ENCODE measurements around the gene ADCY6. TPM values are rescaled to one million over a fixed set of nuclear protein-coding genes. Genes with fewer than 3 reads are reported as not detected.
"Not testable (repeated sequence)": the region's sequence is repeated elsewhere in the genome, so short reads cannot be mapped to it uniquely, and the experiment has no call there.

ADCY6 gene
- total RNA-seq, 2 donors from 2014 or later, result 52.8 to 58.6 TPM

DNA sequence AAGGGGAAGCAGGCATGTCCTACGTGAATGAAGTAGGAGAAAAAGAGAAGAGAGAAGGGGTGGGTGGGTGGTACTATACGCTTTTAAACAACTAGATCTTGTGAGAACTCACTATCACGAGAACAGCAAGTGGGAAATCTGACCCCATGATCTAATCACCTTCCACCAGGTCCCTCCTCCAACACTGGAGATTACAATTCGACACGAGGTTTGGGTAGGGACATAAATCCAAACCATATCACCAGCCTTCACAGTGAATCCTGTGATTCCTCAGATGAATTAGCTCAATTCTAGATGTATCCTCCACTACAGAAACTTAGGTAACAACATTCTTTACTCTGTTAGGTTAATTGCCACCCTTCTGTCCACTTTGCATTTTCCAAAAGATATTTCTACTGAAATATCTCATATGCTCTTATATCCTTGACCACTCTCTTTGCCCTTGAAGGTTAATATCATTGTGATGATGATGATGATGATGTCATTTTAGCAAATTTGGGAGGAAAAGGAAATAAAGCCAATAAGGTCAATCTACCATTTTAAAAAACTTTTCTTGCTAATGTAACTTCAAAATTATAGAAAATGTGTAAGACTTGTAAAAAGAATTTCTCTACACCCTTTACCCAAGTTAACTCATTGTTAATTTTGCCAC is 49.1 kb downstream of the ADCY6 start:
- Mint-ChIP-seq H3K9me3 (no peaks in the 10 kb centered on the region), H3K4me1 (no peaks in the 10 kb centered on the region), H3K36me3 (ENCODE audit: low read depth) (no peaks in the 10 kb centered on the region), H3K27me3 (ENCODE audit: insufficient read depth) (peaks cover 23% of the 10 kb centered on the region), H3K4me3 (no peak overlapping the region), H3K27ac (no peak overlapping the region)
- 77 to 89% methylated on average over 4 to 5 of the region's 5 CpGs for WGBS, 2 experiments (ENCODE audit: insufficient coverage in 1 of 2, insufficient read length in 1 of 2)
- Histone ChIP-seq H3K4me3 (ENCODE audit: low read length) (no peak overlapping the region), H3K27me3 (ENCODE audit: control insufficient read depth, insufficient read depth, low read length, poor library complexity, severe bottlenecking) (no peaks in the 10 kb centered on the region), H3K27ac (ENCODE audit: low read depth, low read length) (no peak overlapping the region), H3K4me1 (ENCODE audit: control insufficient read depth, insufficient read depth, low read length) (no peaks in the 10 kb centered on the region), H3K9ac (ENCODE audit: extremely low read depth, low read length, poor library complexity, severe bottlenecking) (no peak overlapping the region), H3K9me3 (ENCODE audit: control insufficient read depth, low read length) (no peaks in the 10 kb centered on the region), H3K36me3 (ENCODE audit: control insufficient read depth, insufficient read depth, low read length) (no peaks in the 10 kb centered on the region)
- TF ChIP-seq, protein P1, sequence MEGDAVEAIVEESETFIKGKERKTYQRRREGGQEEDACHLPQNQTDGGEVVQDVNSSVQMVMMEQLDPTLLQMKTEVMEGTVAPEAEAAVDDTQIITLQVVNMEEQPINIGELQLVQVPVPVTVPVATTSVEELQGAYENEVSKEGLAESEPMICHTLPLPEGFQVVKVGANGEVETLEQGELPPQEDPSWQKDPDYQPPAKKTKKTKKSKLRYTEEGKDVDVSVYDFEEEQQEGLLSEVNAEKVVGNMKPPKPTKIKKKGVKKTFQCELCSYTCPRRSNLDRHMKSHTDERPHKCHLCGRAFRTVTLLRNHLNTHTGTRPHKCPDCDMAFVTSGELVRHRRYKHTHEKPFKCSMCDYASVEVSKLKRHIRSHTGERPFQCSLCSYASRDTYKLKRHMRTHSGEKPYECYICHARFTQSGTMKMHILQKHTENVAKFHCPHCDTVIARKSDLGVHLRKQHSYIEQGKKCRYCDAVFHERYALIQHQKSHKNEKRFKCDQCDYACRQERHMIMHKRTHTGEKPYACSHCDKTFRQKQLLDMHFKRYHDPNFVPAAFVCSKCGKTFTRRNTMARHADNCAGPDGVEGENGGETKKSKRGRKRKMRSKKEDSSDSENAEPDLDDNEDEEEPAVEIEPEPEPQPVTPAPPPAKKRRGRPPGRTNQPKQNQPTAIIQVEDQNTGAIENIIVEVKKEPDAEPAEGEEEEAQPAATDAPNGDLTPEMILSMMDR (conservative IDR thresholded peaks at IDR 0.05), result no peak
- no peak for DNase-seq

DNA sequence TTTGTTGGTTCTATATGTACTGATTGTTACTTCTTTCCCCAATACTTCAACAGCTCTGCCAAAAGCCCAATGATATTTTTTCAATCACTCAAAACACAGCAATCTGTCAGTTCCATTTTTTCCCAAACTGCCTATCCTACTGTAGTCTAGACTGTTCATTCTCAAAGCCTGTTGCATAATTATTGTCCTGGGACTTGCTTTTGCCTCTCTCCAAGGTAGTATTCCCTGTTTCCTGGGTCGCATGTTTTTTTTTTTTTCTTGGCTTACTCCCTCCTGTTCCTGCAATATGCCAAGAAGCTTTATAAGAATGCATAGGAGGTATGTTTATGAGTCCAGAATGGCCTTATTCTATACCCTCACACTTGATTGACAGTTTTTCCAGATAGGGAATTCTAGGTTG is 52.4 kb downstream of the ADCY6 start:
- 73% methylated on average over 1 of the region's 1 CpG; no CpG with 5 or more reads in 1 of the 2 experiments for WGBS, 2 experiments (ENCODE audit: insufficient coverage in 1 of 2, insufficient read length in 1 of 2)
- Mint-ChIP-seq H3K4me1 (no peaks in the 10 kb centered on the region), H3K9me3 (no peaks in the 10 kb centered on the region), H3K4me3 (no peak overlapping the region), H3K27ac (no peak overlapping the region), H3K27me3 (ENCODE audit: insufficient read depth) (peaks cover 23% of the 10 kb centered on the region), H3K36me3 (ENCODE audit: low read depth) (no peaks in the 10 kb centered on the region)
- Histone ChIP-seq H3K27me3 (ENCODE audit: control insufficient read depth, insufficient read depth, low read length, poor library complexity, severe bottlenecking) (no peaks in the 10 kb centered on the region), H3K9me3 (ENCODE audit: control insufficient read depth, low read length) (no peaks in the 10 kb centered on the region), H3K27ac (ENCODE audit: low read depth, low read length) (no peak overlapping the region), H3K4me3 (ENCODE audit: low read length) (no peak overlapping the region), H3K4me1 (ENCODE audit: control insufficient read depth, insufficient read depth, low read length) (no peaks in the 10 kb centered on the region), H3K9ac (ENCODE audit: extremely low read depth, low read length, poor library complexity, severe bottlenecking) (no peak overlapping the region), H3K36me3 (ENCODE audit: control insufficient read depth, insufficient read depth, low read length) (no peaks in the 10 kb centered on the region)
- TF ChIP-seq, protein P1 (conservative IDR thresholded peaks at IDR 0.05), result no peak
- no peak for DNase-seq

DNA sequence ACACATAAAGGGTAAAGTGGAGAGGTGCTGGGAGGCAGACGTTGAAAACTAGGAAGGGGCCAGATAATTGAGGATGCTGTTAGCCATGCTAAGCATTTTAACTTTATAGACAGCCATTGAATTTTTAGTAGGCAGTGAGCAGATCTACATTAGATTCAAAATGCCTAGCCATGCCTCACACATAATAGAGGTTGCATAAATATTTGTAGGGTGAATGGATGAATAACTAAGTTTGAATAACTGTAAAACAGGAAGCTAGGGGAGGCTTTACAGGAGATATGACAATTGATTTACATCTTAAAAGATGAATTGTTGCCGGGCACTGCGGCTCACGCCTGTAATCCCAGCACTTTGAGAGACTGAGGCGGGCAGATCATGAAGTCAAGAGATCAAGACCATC is 60.1 kb downstream of the ADCY6 start:
- Mint-ChIP-seq H3K4me3 (no peak overlapping the region), H3K4me1 (no peaks in the 10 kb centered on the region), H3K36me3 (ENCODE audit: low read depth) (no peaks in the 10 kb centered on the region), H3K9me3 (peaks cover 3% of the 10 kb centered on the region), H3K27ac (no peak overlapping the region), H3K27me3 (ENCODE audit: insufficient read depth) (no peaks in the 10 kb centered on the region)
- TF ChIP-seq, protein P1 (conservative IDR thresholded peaks at IDR 0.05), result no peak
- H3K9me3 ChIP-seq (ENCODE audit: control insufficient read depth, low read length), result no peaks in the 10 kb centered on the region
- 86 to 91% methylated on average over 5 of the region's 5 CpGs for WGBS, 2 experiments (ENCODE audit: insufficient coverage in 1 of 2, insufficient read length in 1 of 2)
- H3K4me3 ChIP-seq (ENCODE audit: low read length), result no peak overlapping the region
- H3K27me3 ChIP-seq (ENCODE audit: control insufficient read depth, insufficient read depth, low read length, poor library complexity, severe bottlenecking), result no peaks in the 10 kb centered on the region
- no peaks in the 10 kb centered on the region for H3K36me3 ChIP-seq (ENCODE audit: control insufficient read depth, insufficient read depth, low read length)
- H3K4me1 ChIP-seq (ENCODE audit: control insufficient read depth, insufficient read depth, low read length), result no peaks in the 10 kb centered on the region
- H3K27ac ChIP-seq (ENCODE audit: low read depth, low read length), result no peak overlapping the region
- no peak overlapping the region for H3K9ac ChIP-seq (ENCODE audit: extremely low read depth, low read length, poor library complexity, severe bottlenecking)
- no peak for DNase-seq

DNA sequence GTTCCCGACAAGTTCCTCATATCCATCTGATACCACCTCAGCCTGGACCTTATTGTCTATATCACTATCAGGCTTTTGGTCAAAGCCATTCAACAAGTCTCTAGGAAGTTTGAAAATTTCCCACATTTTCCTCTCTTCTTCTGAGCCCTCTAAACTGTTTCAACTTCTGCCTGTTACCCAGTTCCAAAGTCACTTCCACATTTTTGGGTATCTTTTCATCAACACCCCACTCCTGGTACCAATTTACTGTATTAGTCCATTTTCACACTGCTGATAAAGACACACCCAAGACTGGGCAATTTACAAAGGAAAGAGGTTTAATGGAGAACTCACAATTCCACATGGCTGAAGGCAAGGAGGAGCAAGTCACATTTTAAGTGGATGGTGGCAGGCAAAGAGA is 68.2 kb downstream of the ADCY6 start:
- H3K4me3 ChIP-seq (ENCODE audit: low read length); H3K4me1 Mint-ChIP-seq; H3K4me3 Mint-ChIP-seq; H3K9ac ChIP-seq (ENCODE audit: extremely low read depth, low read length, poor library complexity, severe bottlenecking); DNase-seq; H3K27me3 Mint-ChIP-seq (ENCODE audit: insufficient read depth); H3K4me1 ChIP-seq (ENCODE audit: control insufficient read depth, insufficient read depth, low read length); H3K36me3 ChIP-seq (ENCODE audit: control insufficient read depth, insufficient read depth, low read length); H3K27me3 ChIP-seq (ENCODE audit: control insufficient read depth, insufficient read depth, low read length, poor library complexity, severe bottlenecking); H3K36me3 Mint-ChIP-seq (ENCODE audit: low read depth); H3K27ac Mint-ChIP-seq; H3K27ac ChIP-seq (ENCODE audit: low read depth, low read length): not testable (repeated sequence)
- peaks cover 25% of the 10 kb centered on the region for H3K9me3 Mint-ChIP-seq
- peaks cover 18% of the 10 kb centered on the region for H3K9me3 ChIP-seq (ENCODE audit: control insufficient read depth, low read length)
- 88 to 100% methylated on average over 1 of the region's 1 CpG for WGBS, 2 experiments (ENCODE audit: insufficient coverage in 1 of 2, insufficient read length in 1 of 2)

DNA sequence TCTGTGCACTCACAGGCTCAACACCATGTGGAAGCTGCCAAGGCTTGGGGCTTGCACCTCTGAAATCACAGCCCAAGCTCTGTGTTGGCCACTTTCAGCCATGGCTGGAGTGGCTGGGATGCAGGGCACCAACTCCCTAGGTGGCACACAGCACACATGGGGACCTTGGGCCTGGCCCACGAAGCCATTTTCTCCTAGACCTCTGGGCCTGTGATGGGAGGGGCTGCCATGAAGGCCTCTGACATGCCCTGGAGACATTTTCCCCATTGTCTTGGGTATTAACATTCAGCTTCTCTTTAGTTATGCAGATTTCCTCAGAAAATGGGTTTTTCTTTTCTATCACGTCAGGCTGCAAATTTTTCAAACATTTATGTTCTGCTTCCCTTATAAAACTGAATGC is 68.7 kb downstream of the ADCY6 start:
- H3K27ac ChIP-seq (ENCODE audit: low read depth, low read length); H3K4me3 ChIP-seq (ENCODE audit: low read length); H3K9ac ChIP-seq (ENCODE audit: extremely low read depth, low read length, poor library complexity, severe bottlenecking); H3K27me3 ChIP-seq (ENCODE audit: control insufficient read depth, insufficient read depth, low read length, poor library complexity, severe bottlenecking); H3K4me1 Mint-ChIP-seq; DNase-seq; H3K27ac Mint-ChIP-seq; H3K4me3 Mint-ChIP-seq; H3K4me1 ChIP-seq (ENCODE audit: control insufficient read depth, insufficient read depth, low read length); H3K36me3 ChIP-seq (ENCODE audit: control insufficient read depth, insufficient read depth, low read length); H3K27me3 Mint-ChIP-seq (ENCODE audit: insufficient read depth); H3K36me3 Mint-ChIP-seq (ENCODE audit: low read depth): not testable (repeated sequence)
- H3K9me3 ChIP-seq (ENCODE audit: control insufficient read depth, low read length), result peaks cover 18% of the 10 kb centered on the region
- 65 to 85% methylated on average over 2 of the region's 2 CpGs for WGBS, 2 experiments (ENCODE audit: insufficient coverage in 1 of 2, insufficient read length in 1 of 2)
- peaks cover 25% of the 10 kb centered on the region for H3K9me3 Mint-ChIP-seq

Measured in endodermal cell (in vitro differentiated cells).